ENCODE data around the gene CD99. TPM values are rescaled to one million over a fixed set of nuclear protein-coding genes. Genes with fewer than 3 reads are reported as not detected.

Gene CD99
- total RNA-seq, 2 donors from 2014 or later = 148 to 222 TPM

DNA sequence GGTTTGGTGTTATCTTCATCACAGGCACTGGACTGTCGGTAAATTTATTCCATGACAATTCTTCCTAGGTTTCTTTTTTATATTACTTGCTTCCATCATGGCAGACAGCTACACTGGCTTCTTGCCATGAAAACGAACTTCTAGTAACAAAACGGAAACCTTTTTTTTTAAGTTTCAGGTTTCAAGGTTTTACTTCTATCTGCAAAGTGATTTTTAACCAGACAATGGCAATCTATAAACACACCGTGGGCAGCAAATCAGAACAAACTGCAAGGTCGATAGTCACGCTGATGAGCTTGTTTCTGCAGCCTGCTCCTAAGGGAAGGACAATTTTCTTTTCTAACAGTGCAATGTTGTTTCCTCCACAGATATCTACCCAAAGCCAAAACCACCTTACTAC is 90.6 kb downstream of the CD99 start:
- H3K36me3 Mint-ChIP-seq (ENCODE audit: insufficient read depth in 2 of 2) = no peaks in the 10 kb centered on the region
- peaks cover 14% of the 10 kb centered on the region for H3K27me3 Mint-ChIP-seq (ENCODE audit: low read depth)

DNA sequence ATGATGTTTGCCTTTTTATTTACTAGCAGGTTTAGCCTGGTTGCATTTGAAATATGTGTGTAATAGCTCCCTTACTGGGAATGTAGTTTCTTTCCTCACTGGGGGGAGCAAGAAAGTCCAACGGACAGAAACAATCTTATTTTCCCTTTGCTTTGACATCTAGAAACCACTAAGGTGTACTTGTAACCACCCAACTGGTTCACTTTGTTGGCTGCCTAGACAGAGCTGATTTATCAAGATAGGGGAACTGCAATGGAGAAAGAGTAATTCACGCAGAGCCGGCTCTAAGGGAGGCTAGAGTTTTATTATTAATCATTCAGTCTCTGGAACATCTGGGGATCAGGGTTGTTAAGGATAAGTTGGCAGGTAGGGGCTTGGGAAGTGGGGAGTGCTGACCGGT is 91.1 kb downstream of the CD99 start:
- ATAC-seq (replicated peaks in 1 of 2) = no peak
- H3K4me1 Mint-ChIP-seq (ENCODE audit: low read depth) = peaks cover 15% of the 10 kb centered on the region
- peaks cover 14% of the 10 kb centered on the region for H3K27me3 Mint-ChIP-seq (ENCODE audit: low read depth)
- H3K4me3 Mint-ChIP-seq = peak overlapping the region in 1 of 2 donors; percentile 9
- no peaks in the 10 kb centered on the region for H3K36me3 Mint-ChIP-seq (ENCODE audit: insufficient read depth in 2 of 2)
- DNase-seq = no peak
- H3K27ac Mint-ChIP-seq = no peak overlapping the region
- H3K9me3 Mint-ChIP-seq = no peaks in the 10 kb centered on the region

More for the DNA sequence above, 90.6 kb downstream of the CD99 start:
- H3K9me3 Mint-ChIP-seq = no peaks in the 10 kb centered on the region
- DNase-seq (no peak), ATAC-seq (replicated peaks in 1 of 2) (no peak)
- peak overlapping the region in 1 of 2 donors; percentile 9 for H3K4me3 Mint-ChIP-seq
- no peak overlapping the region for H3K27ac Mint-ChIP-seq
- peaks cover 15% of the 10 kb centered on the region for H3K4me1 Mint-ChIP-seq (ENCODE audit: low read depth)

DNA sequence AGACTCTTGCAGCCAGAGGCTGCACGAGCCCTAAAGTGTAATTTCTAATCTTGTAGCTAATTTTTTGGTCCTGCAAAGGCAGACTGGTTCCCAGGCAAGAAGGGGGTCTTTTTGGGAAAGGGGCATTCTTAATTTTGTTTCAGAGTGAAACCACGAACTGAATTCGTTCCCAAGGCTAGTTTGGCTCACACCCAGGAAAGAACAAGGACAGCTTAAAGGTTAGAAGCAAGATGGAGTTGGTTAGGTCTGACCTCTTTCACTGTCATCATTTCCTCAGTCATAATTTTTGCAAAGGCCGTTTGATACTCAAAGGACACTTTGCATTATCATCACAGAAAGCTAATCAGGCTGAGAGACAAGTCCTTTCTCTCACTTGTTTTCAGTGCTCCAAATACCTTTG is 91.7 kb downstream of the CD99 start:
- Mint-ChIP-seq H3K4me1 (ENCODE audit: low read depth) (peaks cover 15% of the 10 kb centered on the region), H3K4me3 (no peak overlapping the region), H3K27me3 (ENCODE audit: low read depth) (peaks cover 14% of the 10 kb centered on the region), H3K27ac (no peak overlapping the region), H3K9me3 (no peaks in the 10 kb centered on the region), H3K36me3 (ENCODE audit: insufficient read depth in 2 of 2) (no peaks in the 10 kb centered on the region)
- no peak for DNase-seq
- ATAC-seq (replicated peaks in 1 of 2) = no peak

DNA sequence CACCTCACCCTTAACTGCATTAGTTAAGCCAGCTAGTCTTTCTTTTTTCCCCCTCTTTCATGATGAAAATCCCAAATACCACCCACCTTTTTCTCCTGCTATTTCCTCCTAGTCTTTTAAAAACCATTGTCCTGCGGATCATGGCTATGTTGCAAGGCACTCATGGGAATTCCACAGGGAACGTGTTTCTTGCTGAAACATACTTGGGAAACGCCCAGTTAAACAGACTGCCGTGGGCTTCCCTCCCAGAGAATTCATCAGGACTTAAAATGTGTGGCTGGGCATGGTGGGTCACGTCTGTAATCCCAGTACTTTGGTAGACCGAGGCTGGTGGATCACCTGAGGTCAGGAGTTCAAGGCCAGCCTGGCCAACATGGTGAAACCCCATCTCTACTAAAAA is 92.9 kb downstream of the CD99 start:
- Mint-ChIP-seq H3K27me3 (ENCODE audit: low read depth) (peaks cover 14% of the 10 kb centered on the region), H3K4me1 (ENCODE audit: low read depth) (peaks cover 15% of the 10 kb centered on the region), H3K36me3 (ENCODE audit: insufficient read depth in 2 of 2) (no peaks in the 10 kb centered on the region), H3K9me3 (no peaks in the 10 kb centered on the region), H3K27ac (no peak overlapping the region), H3K4me3 (no peak overlapping the region)
- ATAC-seq (replicated peaks in 1 of 2) = no peak
- DNase-seq = no peak

DNA sequence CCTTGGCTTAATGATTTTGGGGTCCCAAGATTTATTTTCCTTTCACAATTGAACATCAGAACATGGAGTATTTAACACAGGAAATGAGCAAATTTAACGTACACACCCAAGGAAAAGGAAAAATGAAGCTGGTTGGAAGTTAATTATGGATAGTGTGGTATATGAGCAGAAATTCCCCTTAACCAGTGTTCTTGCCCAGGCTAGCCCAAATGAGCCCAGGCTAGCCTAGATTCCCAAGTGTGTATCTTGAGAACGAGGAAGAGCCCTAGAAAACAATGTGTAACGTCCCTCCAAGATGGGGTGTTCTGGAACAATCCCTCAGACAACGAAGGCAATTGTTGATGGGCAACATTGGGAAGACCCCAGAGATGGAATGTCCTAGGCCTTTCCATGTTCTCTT is 94.4 kb downstream of the CD99 start:
- DNase-seq (no peak), ATAC-seq (replicated peaks in 1 of 2) (no peak)
- no peak overlapping the region for H3K27ac Mint-ChIP-seq
- H3K9me3 Mint-ChIP-seq = no peaks in the 10 kb centered on the region
- peaks cover 15% of the 10 kb centered on the region for H3K4me1 Mint-ChIP-seq (ENCODE audit: low read depth)
- H3K27me3 Mint-ChIP-seq (ENCODE audit: low read depth) = peaks cover 14% of the 10 kb centered on the region
- no peaks in the 10 kb centered on the region for H3K36me3 Mint-ChIP-seq (ENCODE audit: insufficient read depth in 2 of 2)
- no peak overlapping the region for H3K4me3 Mint-ChIP-seq

DNA sequence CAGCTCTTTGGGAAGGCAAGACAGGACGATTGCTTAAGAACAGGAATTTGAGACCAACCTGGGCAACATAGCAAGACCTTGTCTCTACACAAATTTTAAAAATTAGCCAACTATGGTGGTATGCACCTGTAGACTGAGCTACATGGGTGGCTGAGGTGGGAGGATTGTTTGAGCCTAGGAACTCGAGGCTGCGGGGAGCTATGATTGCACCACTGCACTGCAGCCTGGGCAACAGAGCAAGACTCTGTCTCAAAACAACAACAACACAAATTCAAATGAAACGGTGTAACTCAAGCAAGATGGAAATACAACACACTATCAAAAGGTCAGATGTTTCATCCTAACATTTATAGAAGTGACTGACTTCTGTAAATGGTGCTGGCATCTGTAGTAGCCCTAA is 97.9 kb downstream of the CD99 start:
- ATAC-seq (replicated peaks in 1 of 2) = no peak
- Mint-ChIP-seq H3K9me3 (no peaks in the 10 kb centered on the region), H3K4me3 (no peak overlapping the region), H3K27me3 (ENCODE audit: low read depth) (peaks cover 16% of the 10 kb centered on the region), H3K4me1 (ENCODE audit: low read depth) (no peaks in the 10 kb centered on the region), H3K36me3 (ENCODE audit: insufficient read depth in 2 of 2) (no peaks in the 10 kb centered on the region), H3K27ac (no peak overlapping the region)
- DNase-seq = no peak

DNA sequence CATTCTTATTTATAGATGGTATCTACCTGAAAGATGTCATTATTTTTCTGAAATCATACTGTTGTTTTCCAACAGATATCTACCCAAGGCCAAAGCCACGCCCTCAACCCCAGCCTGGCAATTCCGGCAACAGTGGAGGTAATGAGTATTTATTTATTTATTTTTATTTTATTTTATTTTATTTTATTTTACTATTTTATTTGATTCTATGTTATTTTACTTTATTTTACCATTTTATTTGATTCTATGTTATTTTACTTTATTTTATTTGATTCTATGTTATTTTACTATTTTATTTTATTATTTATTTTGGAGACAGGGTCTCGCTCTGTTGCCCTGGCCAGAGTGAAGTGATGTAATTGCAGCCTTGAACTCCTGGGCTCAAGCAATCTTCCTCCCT is 98.5 kb downstream of the CD99 start:
- no peak overlapping the region for H3K4me3 Mint-ChIP-seq
- no peaks in the 10 kb centered on the region for H3K9me3 Mint-ChIP-seq
- no peaks in the 10 kb centered on the region for H3K4me1 Mint-ChIP-seq (ENCODE audit: low read depth)
- DNase-seq = no peak
- H3K27ac Mint-ChIP-seq = no peak overlapping the region
- peaks cover 16% of the 10 kb centered on the region for H3K27me3 Mint-ChIP-seq (ENCODE audit: low read depth)
- no peaks in the 10 kb centered on the region for H3K36me3 Mint-ChIP-seq (ENCODE audit: insufficient read depth in 2 of 2)
- ATAC-seq (replicated peaks in 1 of 2) = no peak

Other genes with a start within 250 kb of the CD99 start
- 10 to 100 TPM; 24.0 to 26.0 TPM for gene DHRSX, start 190.3 kb upstream of the CD99 start, total RNA-seq
- 10 to 100 TPM; 24.5 to 28.5 TPM for gene ZBED1, start 190.3 kb upstream of the CD99 start, total RNA-seq
- gene XG, start 60.7 kb downstream of the CD99 start, total RNA-seq = not detected
- not detected for gene GYG2, start 137.6 kb downstream of the CD99 start, total RNA-seq
- gene ARSD, start 238.0 kb downstream of the CD99 start, total RNA-seq = 1 to 10 TPM; 1.5 to 2.4 TPM